Measurements from ENCODE around the gene TINCR.

DNA sequence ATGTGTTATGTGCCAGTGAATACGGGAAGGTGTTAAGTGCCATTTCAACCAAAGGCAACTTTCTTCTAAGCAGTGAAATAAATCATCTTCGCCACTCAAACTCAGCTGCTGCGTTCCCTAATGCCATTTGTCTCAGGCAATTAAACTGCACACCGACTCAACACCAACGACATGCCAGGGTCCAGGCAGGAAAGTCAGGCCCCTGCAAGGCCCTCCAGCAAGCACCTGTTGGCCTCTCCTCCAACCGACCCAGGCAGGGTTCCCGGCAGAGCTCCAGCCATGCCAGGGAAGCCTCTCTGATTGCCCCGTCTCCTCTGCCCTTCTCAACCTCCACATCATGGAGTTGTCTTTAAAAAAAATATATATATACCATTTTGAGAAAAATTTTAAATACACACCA lies 33.0 kb upstream of the TINCR start:
- TF ChIP-seq, protein P1, sequence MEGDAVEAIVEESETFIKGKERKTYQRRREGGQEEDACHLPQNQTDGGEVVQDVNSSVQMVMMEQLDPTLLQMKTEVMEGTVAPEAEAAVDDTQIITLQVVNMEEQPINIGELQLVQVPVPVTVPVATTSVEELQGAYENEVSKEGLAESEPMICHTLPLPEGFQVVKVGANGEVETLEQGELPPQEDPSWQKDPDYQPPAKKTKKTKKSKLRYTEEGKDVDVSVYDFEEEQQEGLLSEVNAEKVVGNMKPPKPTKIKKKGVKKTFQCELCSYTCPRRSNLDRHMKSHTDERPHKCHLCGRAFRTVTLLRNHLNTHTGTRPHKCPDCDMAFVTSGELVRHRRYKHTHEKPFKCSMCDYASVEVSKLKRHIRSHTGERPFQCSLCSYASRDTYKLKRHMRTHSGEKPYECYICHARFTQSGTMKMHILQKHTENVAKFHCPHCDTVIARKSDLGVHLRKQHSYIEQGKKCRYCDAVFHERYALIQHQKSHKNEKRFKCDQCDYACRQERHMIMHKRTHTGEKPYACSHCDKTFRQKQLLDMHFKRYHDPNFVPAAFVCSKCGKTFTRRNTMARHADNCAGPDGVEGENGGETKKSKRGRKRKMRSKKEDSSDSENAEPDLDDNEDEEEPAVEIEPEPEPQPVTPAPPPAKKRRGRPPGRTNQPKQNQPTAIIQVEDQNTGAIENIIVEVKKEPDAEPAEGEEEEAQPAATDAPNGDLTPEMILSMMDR (IDR thresholded peaks at IDR 0.05) = no peak
- no peak for TF ChIP-seq ZFX (IDR thresholded peaks at IDR 0.05; ENCODE audit: borderline replicate concordance)
